Body of pancreas (tissue), 4 donors: ENCODE results near the gene PLEKHA6. TPM values are rescaled to one million over a fixed set of nuclear protein-coding genes. Genes with fewer than 3 reads are reported as not detected.

ENCODE experiments used
- ATAC-seq: fragments of 150-250 bp; one replicate; pipeline ENCODE4 v1.9.1; 2016
- DNase-seq, 4 donors: peaks; one replicate each; pipeline ENCODE4 v3.0.0-alpha.2; 2019
- H3K27ac ChIP-seq, 4 donors: fragments of 200-600 bp; sonication (generic); 1 replicate in 3 of 4; 2 replicates in 1 of 4; pipeline versions ENCODE4 v1.5.1 to v1.6.1; 2016 to 2019; ENCODE audit warnings: mild to moderate bottlenecking in 1 of 4, mixed read lengths in 1 of 4, moderate library complexity in 1 of 4
- H3K27me3 ChIP-seq, 2 donors: fragments of 200-600 bp; sonication (generic); one replicate each; pipeline ENCODE4 v1.6.0; 2016; ENCODE audit warnings: mild to moderate bottlenecking in 1 of 2
- H3K36me3 ChIP-seq, 2 donors: fragments of 200-600 bp; sonication (generic); replicated peaks in 1 of 2; 2 replicates each; pipeline ENCODE4 v1.5.1; 2016; ENCODE audit warnings: low read depth in 2 of 2; ENCODE audit not compliant: insufficient read depth in 1 of 2
- H3K4me1 ChIP-seq: fragments of 200-600 bp; sonication (generic); one replicate; pipeline ENCODE4 v1.6.0; 2016
- H3K4me3 ChIP-seq, 2 donors: fragments of 200-600 bp; sonication (generic); 1 replicate in 1 of 2; 2 replicates in 1 of 2; pipeline ENCODE4 v1.5.1; 2016 to 2019
- H3K9me3 ChIP-seq, 3 donors: fragments of 200-600 bp; sonication (generic); 1 replicate in 2 of 3; 2 replicates in 1 of 3; pipeline ENCODE4 v1.5.1; 2016
- POLR2A ChIP-seq, 3 donors: fragments of 450-650 bp; IDR thresholded peaks; one replicate each; pipeline ENCODE4 v1.6.1; 2016; ENCODE audit warnings: antibody characterized with exemption in 3 of 3, mild to moderate bottlenecking in 2 of 3
- WGBS, 2 donors: methylation state at CpG; one replicate each; pipeline ENCODE4 v1.1.5; 2017; 5-methylcytosine and 5-hydroxymethylcytosine counted together
- intact Hi-C: fragments of 100-400 bp; cut with DNase I; formaldehyde crosslinking; loops from one replicate; pipeline ENCODE4 v1.15.1; 2023
- total RNA-seq, 2 donors: library from RNA; depleted of rRNA; stranded (reverse); fragments of >200 nt; gene quantifications; one replicate each; pipeline ENCODE4 v1.1.0, GENCODE V29; 2016
- TF ChIP-seq, protein P1 (sequence below), 7 experiments: fragments of 450-650 bp in 4 of 7; fragments of 200-600 bp in 3 of 7; sonication (generic) in 3 of 7; IDR thresholded peaks; one replicate each; pipeline ENCODE4 v1.5.1; 2016 to 2019; ENCODE audit warnings: antibody characterized with exemption in 7 of 7

The PLEKHA6 gene
- total RNA-seq, 2 donors from 2014 or later: 10.9 to 20.4 TPM

DNA sequence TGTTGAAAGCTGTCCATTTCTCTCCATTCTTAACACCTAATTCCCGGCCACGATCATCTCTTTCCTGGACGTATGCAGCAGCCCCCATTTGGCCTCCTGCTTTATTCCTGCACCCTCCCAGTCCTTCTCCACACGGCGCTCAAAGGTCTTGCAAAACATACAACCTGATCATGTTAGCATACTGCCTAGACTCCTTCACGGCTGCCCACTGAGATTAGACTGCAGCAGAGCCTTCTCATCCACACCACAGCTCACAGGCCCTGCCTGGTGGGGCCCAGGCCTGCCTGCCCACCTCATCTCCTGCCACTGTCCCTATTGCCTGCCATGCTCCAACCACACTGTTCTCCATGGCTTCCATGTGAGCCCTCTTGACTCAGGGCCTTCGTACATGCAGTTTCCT is 148.7 kb downstream of the PLEKHA6 start:
- ATAC-seq (no peak), DNase-seq (no peak)
- TF ChIP-seq POLR2A (IDR thresholded peaks at IDR 0.05): no peak
- TF ChIP-seq, protein P1, sequence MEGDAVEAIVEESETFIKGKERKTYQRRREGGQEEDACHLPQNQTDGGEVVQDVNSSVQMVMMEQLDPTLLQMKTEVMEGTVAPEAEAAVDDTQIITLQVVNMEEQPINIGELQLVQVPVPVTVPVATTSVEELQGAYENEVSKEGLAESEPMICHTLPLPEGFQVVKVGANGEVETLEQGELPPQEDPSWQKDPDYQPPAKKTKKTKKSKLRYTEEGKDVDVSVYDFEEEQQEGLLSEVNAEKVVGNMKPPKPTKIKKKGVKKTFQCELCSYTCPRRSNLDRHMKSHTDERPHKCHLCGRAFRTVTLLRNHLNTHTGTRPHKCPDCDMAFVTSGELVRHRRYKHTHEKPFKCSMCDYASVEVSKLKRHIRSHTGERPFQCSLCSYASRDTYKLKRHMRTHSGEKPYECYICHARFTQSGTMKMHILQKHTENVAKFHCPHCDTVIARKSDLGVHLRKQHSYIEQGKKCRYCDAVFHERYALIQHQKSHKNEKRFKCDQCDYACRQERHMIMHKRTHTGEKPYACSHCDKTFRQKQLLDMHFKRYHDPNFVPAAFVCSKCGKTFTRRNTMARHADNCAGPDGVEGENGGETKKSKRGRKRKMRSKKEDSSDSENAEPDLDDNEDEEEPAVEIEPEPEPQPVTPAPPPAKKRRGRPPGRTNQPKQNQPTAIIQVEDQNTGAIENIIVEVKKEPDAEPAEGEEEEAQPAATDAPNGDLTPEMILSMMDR (IDR thresholded peaks at IDR 0.05): no peak
- intact Hi-C loops: no loop called here
- WGBS, 2 donors: 85 to 87% methylated on average over 7 of the region's 7 CpGs
- no peaks in the 10 kb centered on the region for H3K27me3 ChIP-seq
- no peak overlapping the region for H3K27ac ChIP-seq
- no peak overlapping the region for H3K4me3 ChIP-seq
- H3K36me3 ChIP-seq: no peaks in the 10 kb centered on the region
- no peaks in the 10 kb centered on the region for H3K9me3 ChIP-seq
- H3K4me1 ChIP-seq: peaks cover 38% of the 10 kb centered on the region

DNA sequence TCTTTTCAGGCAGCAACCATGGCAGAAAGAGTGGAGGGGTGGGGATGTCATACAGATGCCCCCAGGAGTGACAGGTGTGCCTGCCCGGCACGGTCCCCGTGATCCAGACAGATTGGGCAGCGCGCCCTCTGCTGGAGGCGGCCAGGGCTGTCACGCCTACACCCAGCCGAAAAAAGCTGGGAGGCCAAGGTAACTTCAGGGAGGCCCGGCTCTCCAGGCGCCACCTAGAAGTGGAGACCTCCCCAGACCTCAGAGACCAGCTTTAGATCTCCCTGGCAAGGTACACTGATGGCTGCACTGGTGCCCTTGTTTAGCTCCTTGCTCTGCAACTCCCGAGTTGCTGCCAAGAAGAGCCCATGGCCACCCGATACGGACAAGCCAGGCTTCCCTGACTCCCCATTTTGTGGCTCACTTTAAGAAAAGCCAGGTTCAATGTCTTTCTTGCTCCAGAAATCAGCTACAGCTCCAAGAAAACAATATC is 152.6 kb downstream of the PLEKHA6 start:
- intact Hi-C loops: no loop called here
- ATAC-seq: peak; percentile 91

DNA sequence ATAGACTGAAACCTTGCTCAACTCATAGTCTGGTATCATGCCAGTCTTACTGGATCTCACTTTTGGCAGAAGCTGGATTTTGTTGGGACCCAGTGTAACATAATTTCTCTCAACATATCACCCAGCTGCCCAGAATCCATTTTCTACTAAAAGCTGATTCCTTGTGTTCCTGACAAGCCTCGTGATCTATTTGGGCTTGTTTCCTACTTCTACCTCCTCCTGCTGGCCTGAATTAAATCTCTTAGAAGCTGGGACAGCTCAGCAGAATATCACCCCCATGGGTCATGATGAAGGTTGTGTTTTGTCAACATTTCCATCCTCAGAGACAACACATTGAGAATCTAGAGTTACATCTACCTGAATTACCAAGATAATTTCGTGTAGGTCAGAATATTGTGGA is 153.6 kb downstream of the PLEKHA6 start:
- Histone ChIP-seq H3K27ac (no peak overlapping the region), H3K4me1 (peaks cover 12% of the 10 kb centered on the region), H3K27me3 (no peaks in the 10 kb centered on the region), H3K4me3 (no peak overlapping the region), H3K36me3 (no peaks in the 10 kb centered on the region), H3K9me3 (no peaks in the 10 kb centered on the region)
- 54 to 58% methylated on average over 2 of the region's 2 CpGs for WGBS, 2 donors
- intact Hi-C loops: no loop called here
- TF ChIP-seq, protein P1 (IDR thresholded peaks at IDR 0.05): no peak
- no peak for TF ChIP-seq POLR2A (IDR thresholded peaks at IDR 0.05)
- ATAC-seq (no peak), DNase-seq (no peak)

More for the DNA sequence above, 152.6 kb downstream of the PLEKHA6 start:
- DNase-seq: peak; percentile 64 to 82 (median 72)
- 13 to 71% methylated on average over 3 to 13 of the region's 13 CpGs for WGBS, 2 donors
- Histone ChIP-seq H3K9me3 (no peaks in the 10 kb centered on the region), H3K4me3 (no peak overlapping the region), H3K36me3 (no peaks in the 10 kb centered on the region), H3K27me3 (no peaks in the 10 kb centered on the region), H3K27ac (no peak overlapping the region), H3K4me1 (peaks cover 16% of the 10 kb centered on the region)
- TF ChIP-seq POLR2A (IDR thresholded peaks at IDR 0.05): no peak
- TF ChIP-seq, protein P1 (IDR thresholded peaks at IDR 0.05): peak; percentile 79 to 93 (median 82)

DNA sequence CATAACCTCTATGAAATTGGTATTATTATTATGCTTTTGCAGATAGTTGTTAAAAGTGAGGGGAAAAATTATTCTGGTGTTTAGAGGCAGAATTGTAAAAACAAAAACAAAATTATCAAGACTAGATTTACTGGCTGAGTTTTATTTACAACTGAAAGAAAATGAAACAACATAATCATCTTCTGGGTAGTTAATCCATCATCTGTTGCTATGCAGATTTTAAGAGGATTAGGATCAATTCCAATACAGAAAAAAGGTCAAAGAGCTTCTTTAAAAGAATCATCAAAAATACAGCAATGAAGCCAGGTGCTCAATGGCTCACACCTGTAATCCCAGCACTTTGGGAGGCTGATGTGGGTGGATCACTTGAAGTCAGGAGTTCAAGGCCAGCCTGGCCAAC is 154.2 kb downstream of the PLEKHA6 start:
- no peak for TF ChIP-seq POLR2A (IDR thresholded peaks at IDR 0.05)
- TF ChIP-seq, protein P1 (IDR thresholded peaks at IDR 0.05): no peak
- intact Hi-C loops: no loop called here
- H3K9me3 ChIP-seq: no peaks in the 10 kb centered on the region
- H3K4me1 ChIP-seq: peaks cover 12% of the 10 kb centered on the region
- H3K36me3 ChIP-seq: no peaks in the 10 kb centered on the region
- ATAC-seq: no peak
- no peak overlapping the region for H3K4me3 ChIP-seq
- no peak overlapping the region for H3K27ac ChIP-seq
- DNase-seq: no peak
- no peaks in the 10 kb centered on the region for H3K27me3 ChIP-seq

DNA sequence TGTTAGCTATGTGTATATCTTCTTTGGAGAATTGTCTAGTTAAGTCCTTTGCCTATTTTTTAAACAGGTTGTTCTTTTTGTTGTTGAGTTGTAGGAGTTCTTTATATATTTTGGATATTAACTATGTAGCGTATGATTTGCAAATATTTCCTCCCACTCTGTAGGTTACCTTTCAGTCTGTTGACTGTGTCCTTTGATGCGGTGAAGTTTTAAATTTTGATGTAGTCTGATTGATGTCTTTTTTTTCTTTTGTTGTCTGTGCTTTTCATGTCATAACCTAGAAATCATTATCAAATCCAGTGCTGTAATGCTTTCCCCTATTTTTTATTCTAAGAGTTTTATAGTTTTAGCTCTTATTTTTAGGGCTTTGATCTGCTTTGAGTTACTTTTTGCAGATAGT is 154.8 kb downstream of the PLEKHA6 start:
- 89 to 92% methylated on average over 2 of the region's 2 CpGs for WGBS, 2 donors
- no peak for TF ChIP-seq POLR2A (IDR thresholded peaks at IDR 0.05)
- no peak overlapping the region for H3K4me3 ChIP-seq
- ATAC-seq (no peak), DNase-seq (no peak)
- intact Hi-C loops: loop anchor here (5.0 kb wide), 1 partner anchor 43 kb away; no protein-coding TSS in a partner anchor
- H3K9me3 ChIP-seq: no peaks in the 10 kb centered on the region
- H3K4me1 ChIP-seq: peaks cover 12% of the 10 kb centered on the region
- no peaks in the 10 kb centered on the region for H3K36me3 ChIP-seq
- no peak overlapping the region for H3K27ac ChIP-seq
- H3K27me3 ChIP-seq: no peaks in the 10 kb centered on the region
